ENCODE data around the gene VAV2.

The VAV2 gene

GRCh38 chr9:133971981-133972941 is 19.9 kb downstream of the VAV2 start:
- peaks cover 95% of the 10 kb centered on the region for H4K20me1 ChIP-seq
- H3K36me3 ChIP-seq: peaks cover 2% of the 10 kb centered on the region; the same call in 1 of the 2 replicates
- no peak for TF ChIP-seq Cebpa-rat (IDR thresholded peaks at IDR 0.05)
- peak overlapping the region; percentile 92 for H3K4me2 ChIP-seq
- H3K4me3 ChIP-seq: no peak overlapping the region
- H3K9me3 ChIP-seq: no peaks in the 10 kb centered on the region
- H3K27me3 ChIP-seq: no peaks in the 10 kb centered on the region
- H3K27ac ChIP-seq: peak overlapping the region; percentile 47
- H3K4me1 ChIP-seq: peaks cover 97% of the 10 kb centered on the region
- H3K9ac ChIP-seq: peak overlapping the region; percentile 61; the same call in 1 of the 2 replicates

DNA sequence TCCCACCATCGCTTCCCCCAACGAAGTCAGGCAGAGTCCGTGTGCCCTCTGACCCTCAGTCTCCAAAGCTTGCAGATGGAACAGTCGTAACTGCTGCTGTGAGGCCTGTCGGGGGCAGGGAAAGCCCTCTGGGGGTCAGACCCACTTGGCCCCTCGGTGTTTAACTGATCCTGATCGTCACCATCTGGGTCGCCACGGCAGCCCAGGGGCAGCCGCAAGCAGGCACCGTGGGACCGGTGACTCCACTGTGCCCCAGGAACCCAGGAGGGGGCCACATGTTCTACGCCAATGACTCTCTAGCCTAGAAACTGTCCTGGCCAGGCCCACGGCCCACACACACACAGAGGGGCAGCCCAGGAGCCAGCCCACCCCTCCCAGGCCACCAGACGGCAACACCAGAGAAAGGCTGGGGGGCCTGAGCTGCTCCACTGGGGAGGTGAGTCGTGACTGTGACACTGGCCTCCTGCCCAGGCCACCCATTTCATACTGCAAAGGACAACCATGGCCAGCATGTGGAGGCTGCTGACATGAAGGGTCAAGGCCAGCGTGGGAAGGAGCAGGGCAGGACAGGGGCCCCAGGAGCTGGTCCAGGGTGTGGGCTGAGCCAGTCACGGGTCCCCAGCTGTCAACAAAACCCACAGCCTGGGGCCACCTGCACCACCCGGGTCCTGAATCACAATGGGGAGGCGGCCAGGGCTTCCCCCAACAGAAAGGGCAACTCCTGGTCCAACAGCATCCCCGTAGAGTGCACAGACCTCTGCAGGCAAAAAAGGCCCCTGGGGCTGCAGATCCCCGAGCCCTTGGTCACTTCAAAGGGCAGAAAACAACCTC is 20.8 kb downstream of the VAV2 start:
- peak overlapping the region; percentile 92 for H3K4me2 ChIP-seq
- peak overlapping the region; percentile 80 for H3K27ac ChIP-seq

DNA sequence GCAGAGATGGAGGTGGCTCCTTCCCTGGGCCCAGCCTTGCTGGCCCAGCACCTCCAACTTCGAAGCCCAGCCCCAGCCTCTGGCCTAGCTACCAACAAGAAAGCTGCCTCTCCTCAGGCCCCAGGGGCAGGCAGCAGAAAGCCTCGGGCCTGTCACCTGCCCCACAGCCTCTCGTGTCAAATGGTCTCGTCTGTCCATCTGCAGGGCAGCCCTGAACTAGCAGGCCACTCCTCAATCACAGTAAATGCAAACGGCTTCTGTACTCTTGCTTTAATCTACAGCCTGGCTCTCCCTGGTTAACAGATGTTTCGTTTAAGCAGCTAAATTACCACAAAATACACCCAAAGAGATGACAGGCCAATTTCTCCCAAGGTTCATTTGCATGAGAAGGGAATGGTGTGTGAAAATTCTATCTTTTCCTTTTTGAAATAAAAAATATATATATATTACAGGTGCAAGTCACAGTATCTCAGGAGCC is 21.5 kb downstream of the VAV2 start:
- H3K4me2 ChIP-seq: peak overlapping the region; percentile 92
- H4K20me1 ChIP-seq: peaks cover 79% of the 10 kb centered on the region
- no peak overlapping the region for H3K4me3 ChIP-seq
- H3K4me1 ChIP-seq: peaks cover 91% of the 10 kb centered on the region
- peak overlapping the region; percentile 80 for H3K27ac ChIP-seq
- TF ChIP-seq Cebpa-rat (IDR thresholded peaks at IDR 0.05): no peak
- no peaks in the 10 kb centered on the region for H3K27me3 ChIP-seq
- H3K9ac ChIP-seq: peak overlapping the region; percentile 61; the same call in 1 of the 2 replicates
- H3K9me3 ChIP-seq: 0 out of 2 replicates have a peak, but pooled peaks cover 5% of the 10 kb centered on the region
- no peaks in the 10 kb centered on the region for H3K36me3 ChIP-seq

More for the DNA sequence above, 20.8 kb downstream of the VAV2 start:
- no peak for TF ChIP-seq Cebpa-rat (IDR thresholded peaks at IDR 0.05)
- H3K9ac ChIP-seq: peak overlapping the region; percentile 61; the same call in 1 of the 2 replicates
- H3K4me3 ChIP-seq: peak overlapping the region; percentile 7; the same call in 1 of the 2 replicates
- no peaks in the 10 kb centered on the region for H3K36me3 ChIP-seq
- no peaks in the 10 kb centered on the region for H3K9me3 ChIP-seq
- H3K4me1 ChIP-seq: peaks cover 96% of the 10 kb centered on the region
- H3K27me3 ChIP-seq: no peaks in the 10 kb centered on the region
- peaks cover 86% of the 10 kb centered on the region for H4K20me1 ChIP-seq

GRCh38 chr9:133969681-133970580 is 22.2 kb downstream of the VAV2 start:
- Histone ChIP-seq H3K9ac (no peak overlapping the region), H3K9me3 (peaks cover 11% of the 10 kb centered on the region), H3K27ac (peak overlapping the region; percentile 80), H3K36me3 (no peaks in the 10 kb centered on the region), H3K4me3 (no peak overlapping the region), H3K4me1 (peaks cover 84% of the 10 kb centered on the region), H4K20me1 (peaks cover 72% of the 10 kb centered on the region), H3K27me3 (no peaks in the 10 kb centered on the region), H3K4me2 (peak overlapping the region; percentile 92)
- TF ChIP-seq Cebpa-rat (IDR thresholded peaks at IDR 0.05): no peak

- Histone ChIP-seq H3K27me3 (no peaks in the 10 kb centered on the region), H3K36me3 (peaks cover 3% of the 10 kb centered on the region; the same call in 1 of the 2 replicates), H3K4me2 (peak overlapping the region; percentile 92), H3K9ac (no peak overlapping the region), H3K4me3 (no peak overlapping the region), H3K9me3 (peaks cover 18% of the 10 kb centered on the region), H3K27ac (peak overlapping the region; percentile 80; the same call in 1 of the 2 replicates), H4K20me1 (peaks cover 63% of the 10 kb centered on the region), H3K4me1 (peaks cover 75% of the 10 kb centered on the region)
- TF ChIP-seq Cebpa-rat (IDR thresholded peaks at IDR 0.05): no peak
Observed at GRCh38 chr9:133968966-133969617, 23.0 kb downstream of the VAV2 start.

DNA sequence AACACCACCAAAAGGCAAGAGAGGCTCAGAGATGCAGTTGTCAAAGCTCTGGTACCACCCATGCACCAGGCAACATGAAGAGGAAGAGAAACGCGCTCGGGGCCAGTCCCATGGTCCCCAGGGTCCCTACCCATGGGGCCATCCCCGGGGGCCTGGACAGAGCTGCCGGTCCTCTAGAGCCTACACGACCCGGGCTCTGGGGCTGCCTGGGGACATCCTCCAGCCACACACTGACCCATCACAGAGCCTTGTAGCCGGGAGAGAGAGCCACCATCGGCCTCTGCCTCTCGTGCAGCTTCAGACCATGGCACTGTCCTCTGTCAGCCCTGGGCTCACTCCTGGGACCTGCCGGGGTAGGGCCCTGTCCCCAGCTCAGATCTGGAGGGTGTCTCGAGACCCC is 23.7 kb downstream of the VAV2 start:
- peaks cover 58% of the 10 kb centered on the region for H4K20me1 ChIP-seq
- no peak for TF ChIP-seq Cebpa-rat (IDR thresholded peaks at IDR 0.05)
- peak overlapping the region; percentile 55 for H3K27ac ChIP-seq
- H3K4me3 ChIP-seq: no peak overlapping the region
- H3K4me2 ChIP-seq: peak overlapping the region; percentile 92
- H3K4me1 ChIP-seq: peaks cover 69% of the 10 kb centered on the region
- H3K9ac ChIP-seq: no peak overlapping the region; the same call in 1 of the 2 replicates
- peaks cover 3% of the 10 kb centered on the region; the same call in 1 of the 2 replicates for H3K36me3 ChIP-seq
- no peaks in the 10 kb centered on the region for H3K27me3 ChIP-seq
- H3K9me3 ChIP-seq: peaks cover 20% of the 10 kb centered on the region

- peaks cover 20% of the 10 kb centered on the region for H3K9me3 ChIP-seq
- no peak overlapping the region for H3K4me2 ChIP-seq
- no peak for TF ChIP-seq Cebpa-rat (IDR thresholded peaks at IDR 0.05)
- H3K4me1 ChIP-seq: peaks cover 69% of the 10 kb centered on the region
- H3K27ac ChIP-seq: no peak overlapping the region
- peaks cover 58% of the 10 kb centered on the region for H4K20me1 ChIP-seq
- no peak overlapping the region for H3K4me3 ChIP-seq
- no peak overlapping the region for H3K9ac ChIP-seq
- peaks cover 3% of the 10 kb centered on the region; the same call in 1 of the 2 replicates for H3K36me3 ChIP-seq
- no peaks in the 10 kb centered on the region for H3K27me3 ChIP-seq
Observed at GRCh38 chr9:133967024-133967741, 24.9 kb downstream of the VAV2 start.

DNA sequence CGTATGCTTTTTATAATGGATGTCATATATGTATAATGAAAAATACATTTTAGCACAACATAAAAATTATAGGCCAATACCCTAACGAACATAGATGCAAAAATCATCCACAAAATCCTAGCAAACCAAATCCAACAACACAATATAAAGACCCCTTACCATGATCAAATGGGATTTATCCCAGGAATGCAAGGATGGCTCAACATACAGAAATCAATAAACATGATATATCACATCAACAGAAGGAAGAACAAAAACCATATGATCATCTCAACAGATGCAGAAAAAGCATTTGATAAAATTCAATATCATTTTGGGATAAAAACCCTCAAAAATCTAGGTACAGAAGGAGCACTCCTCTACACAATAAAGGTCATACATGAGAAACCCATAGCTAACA is 27.7 kb downstream of the VAV2 start:
- Histone ChIP-seq H3K4me3 (no peak overlapping the region), H3K9me3 (peaks cover 20% of the 10 kb centered on the region), H3K4me1 (peaks cover 69% of the 10 kb centered on the region), H3K4me2 (no peak overlapping the region), H4K20me1 (peaks cover 58% of the 10 kb centered on the region), H3K9ac (no peak overlapping the region), H3K27me3 (no peaks in the 10 kb centered on the region), H3K27ac (no peak overlapping the region), H3K36me3 (peaks cover 3% of the 10 kb centered on the region; the same call in 1 of the 2 replicates)
- no peak for TF ChIP-seq Cebpa-rat (IDR thresholded peaks at IDR 0.05)
